Vagina (tissue), 2 donors: ENCODE results near the gene CALML5.

Experiments
- CTCF ChIP-seq, 3 experiments: fragments of 450-650 bp in 2 of 3; fragments of 200-600 bp in 1 of 3; sonication (generic) in 1 of 3; IDR thresholded peaks; one replicate each; pipeline ENCODE4 v1.5.1; 2017 to 2019; ENCODE audit warnings: antibody characterized with exemption in 3 of 3, mild to moderate bottlenecking in 2 of 3, moderate library complexity in 2 of 3
- POLR2A ChIP-seq, 2 donors: fragments of 450-650 bp; IDR thresholded peaks; one replicate each; pipeline ENCODE4 v1.6.1; 2017; ENCODE audit warnings: antibody characterized with exemption in 2 of 2, mild to moderate bottlenecking in 2 of 2, moderate library complexity in 2 of 2
- POLR2AphosphoS5 ChIP-seq, 2 donors: sonication (generic); formaldehyde crosslinking; IDR thresholded peaks; one replicate each; pipeline ENCODE4 v1.9.0; 2017; ENCODE audit warnings: antibody characterized with exemption in 2 of 2, mild to moderate bottlenecking in 2 of 2, low read depth in 1 of 2; ENCODE audit not compliant: insufficient read depth in 1 of 2

GRCh38 chr10:5477948-5478693 lies 21.2 kb downstream of the CALML5 start:
- TF ChIP-seq CTCF (IDR thresholded peaks at IDR 0.05) (no peak), POLR2A (IDR thresholded peaks at IDR 0.05) (no peak), POLR2AphosphoS5 (IDR thresholded peaks at IDR 0.05; ENCODE audit: insufficient read depth in 1 of 2, low read depth in 1 of 2) (no peak)
